NCI-H2107 treated with DMSO at 0.1 percent for 48 hours (cell line): ENCODE results near the gene UROC1.
"Not testable (repeated sequence)": the region's sequence is repeated elsewhere in the genome, so short reads cannot be mapped to it uniquely, and the experiment has no call there.

Experiments used
- DNase-seq: peaks from one replicate; lab custom pipeline; 2025; ENCODE audit not compliant: unreplicated experiment; lab: John Stamatoyannopoulos, UW

UROC1 gene

GRCh38 chr3:126547721-126548120 lies 30.1 kb upstream of the UROC1 start:
- DNase-seq: no peak

GRCh38 chr3:126546549-126547239 lies 29.1 kb upstream of the UROC1 start:
- DNase-seq: no peak

GRCh38 chr3:126546013-126546412 lies 28.4 kb upstream of the UROC1 start:
- no peak for DNase-seq

- DNase-seq: no peak
Observed at GRCh38 chr3:126545544-126545943, 28.0 kb upstream of the UROC1 start.

- DNase-seq: peak; percentile 23
Observed at GRCh38 chr3:126544596-126545281, 27.2 kb upstream of the UROC1 start.

GRCh38 chr3:126543457-126544061 lies 26.0 kb upstream of the UROC1 start:
- DNase-seq: no peak

GRCh38 chr3:126542340-126543241 lies 25.0 kb upstream of the UROC1 start:
- no peak for DNase-seq

- DNase-seq: no peak
Observed at GRCh38 chr3:126541628-126542339, 24.2 kb upstream of the UROC1 start.

GRCh38 chr3:126540951-126541627 lies 23.5 kb upstream of the UROC1 start:
- DNase-seq: no peak

GRCh38 chr3:126540342-126540849 lies 22.8 kb upstream of the UROC1 start:
- DNase-seq: no peak

- DNase-seq: no peak
Observed at GRCh38 chr3:126539558-126540250, 22.1 kb upstream of the UROC1 start.

- no peak for DNase-seq
Observed at GRCh38 chr3:126538966-126539365, 21.4 kb upstream of the UROC1 start.

GRCh38 chr3:126538316-126538715 lies 20.7 kb upstream of the UROC1 start:
- no peak for DNase-seq

- DNase-seq: no peak
Observed at GRCh38 chr3:126537730-126538281, 20.2 kb upstream of the UROC1 start.

- DNase-seq: no peak
Observed at GRCh38 chr3:126537116-126537729, 19.6 kb upstream of the UROC1 start.

- DNase-seq: no peak
Observed at GRCh38 chr3:126536126-126536525, 18.6 kb upstream of the UROC1 start.

- no peak for DNase-seq
Observed at GRCh38 chr3:126535636-126536035, 18.1 kb upstream of the UROC1 start.

GRCh38 chr3:126534716-126535115 lies 17.1 kb upstream of the UROC1 start:
- DNase-seq: not testable (repeated sequence)

- DNase-seq: no peak
Observed at GRCh38 chr3:126533506-126533905, 15.9 kb upstream of the UROC1 start.
